GM10248 (cell line): ENCODE data around the gene MYCN.

ENCODE experiments used
- CTCF ChIA-PET: fragments of 300-600 bp; sonication (Branson Sonifier 250); formaldehyde crosslinking; extraction: SDS; loops from one replicate; lab custom pipeline; 2021; ENCODE audit warnings: antibody characterized with exemption; lab: Yijun Ruan, JAX
- POLR2A ChIA-PET: fragments of 350-650 bp; sonication (Branson Sonifier 250); formaldehyde crosslinking; extraction: SDS; loops from one replicate; lab custom pipeline; 2020; ENCODE audit warnings: antibody characterized with exemption; lab: Yijun Ruan, JAX
- DNase-seq: peaks from one replicate; pipeline ENCODE4 v3.0.0; 2012; ENCODE audit errors: extremely low spot score
- CTCF ChIP-seq: IDR thresholded peaks from 2 replicates; pipeline ENCODE4 v1.5.1; 2012; ENCODE audit warnings: mild to moderate bottlenecking, low read depth; ENCODE audit errors: extremely low read depth, missing control alignments, control extremely low read depth

MYCN gene

GRCh38 chr2:15984368-15985255 lies 44.3 kb downstream of the MYCN start:
- ChIA-PET CTCF (no interaction called here), POLR2A (no interaction called here)
- TF ChIP-seq CTCF, result no peak
- no peak for DNase-seq

GRCh38 chr2:15985531-15985930 lies 45.2 kb downstream of the MYCN start:
- ChIA-PET POLR2A (no interaction called here), CTCF (no interaction called here)
- TF ChIP-seq CTCF, result no peak
- DNase-seq, result no peak

GRCh38 chr2:15986068-15986560 lies 45.8 kb downstream of the MYCN start:
- no peak for TF ChIP-seq CTCF

GRCh38 chr2:15986644-15987043 lies 46.3 kb downstream of the MYCN start:
- no peak for TF ChIP-seq CTCF
- no peak for DNase-seq
- POLR2A ChIA-PET, result no interaction called here
- CTCF ChIA-PET, result no interaction called here

More at GRCh38 chr2:15986068-15986560, 45.8 kb downstream of the MYCN start:
- no peak for DNase-seq
- ChIA-PET POLR2A (no interaction called here), CTCF (no interaction called here)

- ChIA-PET CTCF (no interaction called here), POLR2A (no interaction called here)
- TF ChIP-seq CTCF, result no peak
- DNase-seq, result no peak
These were observed 48.4 kb downstream of the MYCN start for GRCh38 chr2:15988733-15989132.

GRCh38 chr2:15989559-15989958 lies 49.2 kb downstream of the MYCN start:
- CTCF ChIA-PET, result no interaction called here

More at GRCh38 chr2:15989559-15989958, 49.2 kb downstream of the MYCN start:
- no peak for DNase-seq
- no peak for TF ChIP-seq CTCF
- POLR2A ChIA-PET, result no interaction called here
